Epithelial cell of alveolus of lung (primary cell): ENCODE data around the gene FGG. TPM values are rescaled to one million over a fixed set of nuclear protein-coding genes. Genes with fewer than 3 reads are reported as not detected.

Experiments used
- total RNA-seq: library from RNA; depleted of rRNA; stranded (reverse); fragments of >200 nt; gene quantifications from 2 replicates; pipeline ENCODE4 v1.2.1, GENCODE V29; 2015

The FGG gene
- 0.26 and 0.88 TPM in 2 replicates for total RNA-seq

DNA sequence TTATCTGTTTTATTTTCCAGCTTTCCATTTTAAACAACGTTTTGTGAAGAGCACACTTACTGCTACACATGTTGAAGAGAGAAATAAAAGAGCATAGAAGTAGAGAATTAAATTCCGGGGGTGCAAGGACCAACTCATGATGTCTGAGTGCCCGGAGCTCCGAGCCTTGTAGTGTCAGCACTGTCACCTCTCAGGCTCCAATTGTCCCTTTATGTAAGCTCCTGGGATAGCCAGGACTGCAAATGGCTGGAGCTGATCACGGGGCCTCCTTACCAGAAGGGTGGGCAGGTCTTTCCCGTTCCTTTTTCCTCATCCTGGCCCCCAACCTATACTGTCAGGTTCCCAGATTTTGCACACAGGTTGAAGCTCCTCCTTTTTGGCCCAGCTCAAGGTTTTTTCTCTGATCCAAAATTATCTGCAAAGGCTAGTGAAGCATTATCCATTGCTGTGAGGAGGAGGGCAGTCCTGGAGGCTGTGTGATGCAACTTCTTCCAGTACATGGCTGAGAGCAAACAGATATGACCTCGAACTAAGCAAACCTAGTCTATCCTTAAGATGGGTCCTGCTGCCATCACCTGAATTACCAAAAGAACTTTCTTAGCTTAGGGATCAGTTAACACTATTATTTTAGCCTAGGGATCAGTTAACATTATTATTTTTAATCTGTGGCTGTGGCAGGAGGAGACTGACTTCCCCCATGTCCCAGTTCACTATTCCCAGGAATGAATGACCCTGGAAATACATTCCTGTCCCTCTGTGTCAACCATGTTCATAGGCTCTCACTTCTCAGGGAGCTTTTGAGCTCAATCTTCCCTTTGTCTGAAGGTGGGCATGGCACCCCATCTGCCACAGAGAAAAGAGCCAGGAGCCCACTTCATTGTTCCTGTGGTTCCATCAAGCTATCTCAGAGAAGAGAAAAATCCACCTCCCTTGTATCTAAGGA is at the start of gene FGG:
FGG (minus strand) TSS at position 185 of the 943 bp plus-strand sequence; CDS start at position 138, 47 bp downstream.

DNA sequence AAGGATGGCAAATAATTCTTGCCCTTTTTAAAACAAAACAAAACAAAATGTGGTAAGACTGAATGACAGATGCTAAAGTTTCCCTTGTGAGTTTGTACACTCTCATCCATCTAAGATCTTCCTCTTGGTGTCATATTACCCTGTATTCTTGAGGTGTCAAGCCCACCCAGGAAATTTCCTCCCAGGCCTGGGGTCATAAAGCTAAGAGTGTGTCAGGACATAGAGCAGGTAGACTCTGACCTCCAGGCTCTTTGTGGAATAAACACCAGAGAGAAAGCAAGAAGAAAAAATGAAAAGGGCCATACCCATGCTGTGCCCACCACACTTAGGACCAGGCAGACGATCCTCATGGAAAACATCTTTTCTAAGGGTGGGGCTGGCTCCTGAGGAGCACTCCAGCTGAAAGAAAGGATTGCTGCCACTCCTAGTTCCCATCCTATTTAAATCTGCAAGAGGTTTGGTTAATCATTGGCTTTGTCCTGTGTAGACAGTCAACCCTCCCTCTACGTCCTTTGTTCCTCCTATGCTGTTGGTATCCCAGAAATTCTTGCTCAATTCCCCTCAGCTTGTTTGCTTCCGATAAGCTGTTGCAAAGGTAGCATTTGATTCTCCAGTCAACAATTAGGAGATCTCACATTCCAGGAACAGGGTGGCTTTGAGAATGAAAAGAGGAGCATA is 22.0 kb downstream of the FGG start, which contains the start of gene FGA:
FGA (minus strand) TSS at position 414 of the 678 bp plus-strand sequence; CDS start at position 359, 55 bp downstream.

DNA sequence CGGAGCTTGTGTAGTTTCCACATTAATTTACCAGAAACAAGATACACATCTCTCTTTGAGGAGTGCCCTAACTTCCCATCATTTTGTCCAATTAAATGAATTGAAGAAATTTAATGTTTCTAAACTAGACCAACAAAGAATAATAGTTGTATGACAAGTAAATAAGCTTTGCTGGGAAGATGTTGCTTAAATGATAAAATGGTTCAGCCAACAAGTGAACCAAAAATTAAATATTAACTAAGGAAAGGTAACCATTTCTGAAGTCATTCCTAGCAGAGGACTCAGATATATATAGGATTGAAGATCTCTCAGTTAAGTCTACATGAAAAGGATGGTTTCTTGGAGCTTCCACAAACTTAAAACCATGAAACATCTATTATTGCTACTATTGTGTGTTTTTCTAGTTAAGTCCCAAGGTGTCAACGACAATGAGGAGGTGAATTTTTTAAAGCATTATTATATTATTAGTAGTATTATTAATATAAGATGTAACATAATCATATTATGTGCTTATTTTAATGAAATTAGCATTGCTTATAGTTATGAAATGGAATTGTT is 49.7 kb downstream of the FGG start, which contains the start of gene FGB:
FGB (plus strand) TSS at position 315 of the 558 bp plus-strand sequence; CDS start at position 323, 8 bp downstream.

Other genes starting within 250 kb of the FGG start
- gene DCHS2, start 120.9 kb downstream of the FGG start, total RNA-seq = 0.52 TPM in 1 of 2 replicates, not detected in the other
- 64.1 and 83.4 TPM in 2 replicates for gene PLRG1, start 62.3 kb downstream of the FGG start, total RNA-seq
- not detected in 2 replicates for gene FGB, start 49.6 kb downstream of the FGG start, total RNA-seq
- gene FGA, start 21.9 kb downstream of the FGG start, total RNA-seq = 0.64 TPM in 1 of 2 replicates, not detected in the other
- gene LRAT, start 131.3 kb upstream of the FGG start, total RNA-seq = 2.1 TPM in 1 of 2 replicates, not detected in the other
- gene RBM46, start 168.6 kb upstream of the FGG start, total RNA-seq = 0.08 and 0.39 TPM in 2 replicates